Vagina (tissue), 2 donors: ENCODE data around the gene BCL2L13.

Source experiments
- POLR2A ChIP-seq, 2 donors: fragments of 450-650 bp; IDR thresholded peaks; one replicate each; pipeline ENCODE4 v1.6.1; 2017; ENCODE audit warnings: antibody characterized with exemption in 2 of 2, mild to moderate bottlenecking in 2 of 2, moderate library complexity in 2 of 2
- POLR2AphosphoS5 ChIP-seq, 2 donors: sonication (generic); formaldehyde crosslinking; IDR thresholded peaks; one replicate each; pipeline ENCODE4 v1.9.0; 2017; ENCODE audit warnings: antibody characterized with exemption in 2 of 2, mild to moderate bottlenecking in 2 of 2, low read depth in 1 of 2; ENCODE audit not compliant: insufficient read depth in 1 of 2
- TF ChIP-seq, protein P1 (sequence below), 3 experiments: fragments of 450-650 bp in 2 of 3; fragments of 200-600 bp in 1 of 3; sonication (generic) in 1 of 3; IDR thresholded peaks; one replicate each; pipeline ENCODE4 v1.5.1; 2017 to 2019; ENCODE audit warnings: antibody characterized with exemption in 3 of 3, mild to moderate bottlenecking in 2 of 3, moderate library complexity in 2 of 3

DNA sequence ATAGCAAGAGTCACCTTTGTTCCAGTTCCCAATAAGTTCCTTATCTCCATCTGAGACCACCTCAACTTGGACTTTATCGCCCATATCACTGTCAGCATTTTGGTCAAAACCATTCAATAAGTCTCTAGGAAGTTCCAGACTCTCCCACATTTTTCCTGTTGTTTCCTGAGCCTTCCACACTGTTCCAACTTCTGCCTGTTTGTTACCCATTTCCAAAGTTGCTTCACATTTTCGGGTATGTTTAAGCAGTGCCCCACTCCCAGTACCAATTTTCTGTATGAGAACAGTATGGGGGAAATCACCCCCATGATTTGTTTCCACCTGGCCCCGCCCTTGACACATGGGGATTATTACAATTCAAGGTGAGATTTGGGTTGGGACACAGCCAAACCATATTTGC lies 26.7 kb downstream of the BCL2L13 start:
- TF ChIP-seq, protein P1, sequence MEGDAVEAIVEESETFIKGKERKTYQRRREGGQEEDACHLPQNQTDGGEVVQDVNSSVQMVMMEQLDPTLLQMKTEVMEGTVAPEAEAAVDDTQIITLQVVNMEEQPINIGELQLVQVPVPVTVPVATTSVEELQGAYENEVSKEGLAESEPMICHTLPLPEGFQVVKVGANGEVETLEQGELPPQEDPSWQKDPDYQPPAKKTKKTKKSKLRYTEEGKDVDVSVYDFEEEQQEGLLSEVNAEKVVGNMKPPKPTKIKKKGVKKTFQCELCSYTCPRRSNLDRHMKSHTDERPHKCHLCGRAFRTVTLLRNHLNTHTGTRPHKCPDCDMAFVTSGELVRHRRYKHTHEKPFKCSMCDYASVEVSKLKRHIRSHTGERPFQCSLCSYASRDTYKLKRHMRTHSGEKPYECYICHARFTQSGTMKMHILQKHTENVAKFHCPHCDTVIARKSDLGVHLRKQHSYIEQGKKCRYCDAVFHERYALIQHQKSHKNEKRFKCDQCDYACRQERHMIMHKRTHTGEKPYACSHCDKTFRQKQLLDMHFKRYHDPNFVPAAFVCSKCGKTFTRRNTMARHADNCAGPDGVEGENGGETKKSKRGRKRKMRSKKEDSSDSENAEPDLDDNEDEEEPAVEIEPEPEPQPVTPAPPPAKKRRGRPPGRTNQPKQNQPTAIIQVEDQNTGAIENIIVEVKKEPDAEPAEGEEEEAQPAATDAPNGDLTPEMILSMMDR (IDR thresholded peaks at IDR 0.05) = no peak
- TF ChIP-seq POLR2A (IDR thresholded peaks at IDR 0.05) = no peak
- TF ChIP-seq POLR2AphosphoS5 (IDR thresholded peaks at IDR 0.05; ENCODE audit: insufficient read depth in 1 of 2, low read depth in 1 of 2) = no peak
